SK-N-SH treated with all-trans-retinoic acid at 6 μM for 48 hours (cell line): ENCODE results near the gene BNC2.

ENCODE experiments used
- BACH2 ChIP-seq: fragments of 250-450 bp; sonication (Bioruptor Pico); IDR thresholded peaks from 2 replicates; pipeline ENCODE4 v1.9.0; 2021; ENCODE audit warnings: mild to moderate bottlenecking, borderline replicate concordance
- ZFP3 ChIP-seq: fragments of 250-450 bp; sonication (Bioruptor Pico); IDR thresholded peaks from 2 replicates; pipeline ENCODE4 v1.5.0; 2020; ENCODE audit warnings: mild to moderate bottlenecking, moderate library complexity

DNA sequence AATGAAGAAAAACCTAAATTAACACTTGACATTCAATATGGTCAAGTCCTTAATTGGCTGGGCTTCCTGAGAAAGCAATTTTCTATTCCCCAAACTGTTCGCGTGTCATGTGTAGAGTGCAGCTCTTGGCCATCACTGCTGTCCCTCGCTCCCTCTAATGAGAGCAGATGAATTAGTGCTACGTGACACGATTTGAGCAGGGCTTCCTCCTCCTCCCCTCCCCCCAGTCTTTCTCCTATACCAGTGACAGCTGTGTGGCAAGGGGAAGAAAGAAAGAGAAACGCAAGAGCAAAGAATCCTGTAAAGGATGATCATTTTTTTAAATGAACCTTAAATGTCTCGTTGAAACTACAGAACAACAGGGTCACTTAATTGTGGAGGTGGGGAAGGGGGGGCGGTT, 159.6 kb downstream of the BNC2 start:
- no peak for TF ChIP-seq ZFP3
- no peak for TF ChIP-seq BACH2
